H1 (cell line): ENCODE results near the gene PYURF.

Source experiments
- CEBPB ChIP-seq: IDR thresholded peaks from 2 replicates; pipeline ENCODE4 v1.6.1; 2012; ENCODE audit warnings: low read depth, low read length
- CTCF ChIP-seq, 3 experiments: IDR thresholded peaks; 1 replicate in 2 of 3; 2 replicates in 1 of 3; pipeline versions ENCODE4 v1.5.1 to v1.6.1; 2011; ENCODE audit warnings: low read length in 3 of 3, mild to moderate bottlenecking in 3 of 3, inconsistent platforms in 2 of 3, low read depth in 1 of 3, moderate library complexity in 1 of 3; ENCODE audit not compliant: insufficient read depth in 1 of 3; ENCODE audit errors: control extremely low read depth in 1 of 3
- EP300 ChIP-seq, 2 experiments: IDR thresholded peaks; 1 replicate in 1 of 2; 2 replicates in 1 of 2; pipeline ENCODE4 v1.6.1; 2011 to 2012; ENCODE audit warnings: low read depth in 2 of 2, low read length in 2 of 2, mild to moderate bottlenecking in 2 of 2, borderline replicate concordance in 1 of 2, inconsistent platforms in 1 of 2, moderate library complexity in 1 of 2
- EZH2 ChIP-seq: fragments of 200-600 bp; sonication (generic); IDR thresholded peaks from 2 replicates; pipeline ENCODE4 v1.7.1; 2012; ENCODE audit warnings: low read depth, mild to moderate bottlenecking, moderate library complexity, low read length, inconsistent platforms; ENCODE audit not compliant: severe bottlenecking
- FOSL1 ChIP-seq: IDR thresholded peaks from 2 replicates; pipeline ENCODE4 v1.6.1; 2011; ENCODE audit warnings: mild to moderate bottlenecking, low read depth, low read length, moderate library complexity; ENCODE audit not compliant: insufficient read depth
- GTF2F1 ChIP-seq: IDR thresholded peaks from 2 replicates; pipeline ENCODE4 v1.6.1; 2012; ENCODE audit warnings: low read depth, low read length, improper control_type of control experiment, borderline replicate concordance
- JUN ChIP-seq: IDR thresholded peaks from 2 replicates; pipeline ENCODE4 v1.6.1; 2011; ENCODE audit warnings: low read depth, mild to moderate bottlenecking, improper control_type of control experiment, low read length
- NRF1 ChIP-seq: IDR thresholded peaks from 2 replicates; pipeline ENCODE4 v1.6.1; 2011; ENCODE audit warnings: mild to moderate bottlenecking, low read depth, low read length, improper control_type of control experiment
- POLR2A ChIP-seq, 2 experiments: IDR thresholded peaks; 1 replicate in 1 of 2; 2 replicates in 1 of 2; pipeline ENCODE4 v1.6.1; 2011; ENCODE audit warnings: low read depth in 2 of 2, low read length in 2 of 2, mild to moderate bottlenecking in 2 of 2; ENCODE audit errors: control extremely low read depth in 1 of 2
- RAD21 ChIP-seq, 2 experiments: IDR thresholded peaks in 1 of 2; conservative IDR thresholded peaks in 1 of 2; 2 replicates each; pipeline ENCODE4 v1.6.1; 2011; ENCODE audit warnings: low read depth in 2 of 2, low read length in 2 of 2, improper control_type of control experiment in 1 of 2, inconsistent platforms in 1 of 2, mild to moderate bottlenecking in 1 of 2, moderate library complexity in 1 of 2
- SIRT6 ChIP-seq: IDR thresholded peaks from one replicate; pipeline ENCODE4 v1.7.1; 2012; ENCODE audit warnings: low read length, inconsistent platforms
- SP2 ChIP-seq: IDR thresholded peaks from 2 replicates; pipeline ENCODE4 v1.6.1; 2012; ENCODE audit warnings: mild to moderate bottlenecking, low read length, inconsistent platforms
- ZNF274 ChIP-seq: IDR thresholded peaks from 2 replicates; pipeline ENCODE4 v1.7.0; 2012; ENCODE audit warnings: low read length, borderline replicate concordance; ENCODE audit errors: extremely low read depth

- no peak for TF ChIP-seq CTCF (IDR thresholded peaks at IDR 0.05; ENCODE audit: control extremely low read depth in 1 of 3, insufficient read depth in 1 of 3, low read depth in 1 of 3, low read length in 3 of 3)
- no peak for TF ChIP-seq RAD21 (IDR thresholded peaks at IDR 0.05 in 1 of 2, conservative IDR thresholded peaks at IDR 0.05 in 1 of 2; ENCODE audit: low read depth in 2 of 2, low read length in 2 of 2)
- TF ChIP-seq CEBPB: no peak
- no peak for TF ChIP-seq POLR2A (IDR thresholded peaks at IDR 0.05; ENCODE audit: control extremely low read depth in 1 of 2, low read depth in 2 of 2, low read length in 2 of 2)
- TF ChIP-seq GTF2F1: no peak
- TF ChIP-seq SIRT6: no peak
- no peak for TF ChIP-seq SP2
- no peak for TF ChIP-seq NRF1
- no peak for TF ChIP-seq ZNF274
- TF ChIP-seq FOSL1: no peak
- TF ChIP-seq EZH2: no peak
- no peak for TF ChIP-seq JUN
- no peak for TF ChIP-seq EP300 (IDR thresholded peaks at IDR 0.05; ENCODE audit: borderline replicate concordance in 1 of 2, low read depth in 2 of 2, low read length in 2 of 2)
Measured at GRCh38 chr4:88516746-88517145, 6.8 kb downstream of the PYURF start.
